SK-N-SH treated with all-trans-retinoic acid at 6 μM for 48 hours (cell line): ENCODE measurements around the gene DOLPP1.

Source experiments
- ATAC-seq: fragments of 200-7000 bp; cut with Tn5 transposase; 3 replicates; pipeline ENCODE4 v1.9.1; 2020; ENCODE audit warnings: mild to moderate bottlenecking, moderate library complexity
- ARNTL ChIP-seq: fragments of 450-650 bp; formaldehyde crosslinking; IDR thresholded peaks from 2 replicates; pipeline ENCODE4 v1.5.0; 2020; ENCODE audit warnings: low read depth, mild to moderate bottlenecking, moderate library complexity, borderline replicate concordance
- BACH2 ChIP-seq: fragments of 250-450 bp; sonication (Bioruptor Pico); IDR thresholded peaks from 2 replicates; pipeline ENCODE4 v1.9.0; 2021; ENCODE audit warnings: mild to moderate bottlenecking, borderline replicate concordance
- CREB5 ChIP-seq: fragments of 250-450 bp; sonication (Bioruptor Pico); IDR thresholded peaks from 2 replicates; pipeline ENCODE4 v1.5.1; 2020; ENCODE audit warnings: low read depth, mild to moderate bottlenecking, moderate library complexity
- CSDC2 ChIP-seq: fragments of 250-450 bp; sonication (Bioruptor Pico); IDR thresholded peaks from 2 replicates; pipeline ENCODE4 v1.5.0; 2020; ENCODE audit warnings: mild to moderate bottlenecking, moderate library complexity
- CSRNP3 ChIP-seq: fragments of 250-450 bp; sonication (Bioruptor Pico); IDR thresholded peaks from 2 replicates; pipeline ENCODE4 v1.5.1; 2021; ENCODE audit warnings: mild to moderate bottlenecking, moderate library complexity
- ESRRG ChIP-seq: fragments of 250-450 bp; sonication (Bioruptor Pico); IDR thresholded peaks from 2 replicates; pipeline ENCODE4 v1.6.1; 2021; ENCODE audit warnings: mild to moderate bottlenecking
- GLIS3 ChIP-seq: fragments of 250-450 bp; sonication (Bioruptor Pico); IDR thresholded peaks from 2 replicates; pipeline ENCODE4 v1.5.0; 2020; ENCODE audit warnings: mild to moderate bottlenecking, moderate library complexity
- ISL1 ChIP-seq: fragments of 250-450 bp; sonication (Bioruptor Pico); IDR thresholded peaks from 2 replicates; pipeline ENCODE4 v2.1.2; 2022; ENCODE audit warnings: mild to moderate bottlenecking, moderate library complexity
- OSR1 ChIP-seq: fragments of 250-450 bp; sonication (Bioruptor Pico); IDR thresholded peaks from 2 replicates; pipeline ENCODE4 v1.8.0; 2022; ENCODE audit warnings: moderate library complexity, mild to moderate bottlenecking, inconsistent platforms
- PATZ1 ChIP-seq: fragments of 250-450 bp; sonication (Bioruptor Pico); IDR thresholded peaks from 2 replicates; pipeline ENCODE4 v1.8.0; 2020; ENCODE audit warnings: mild to moderate bottlenecking, moderate library complexity, borderline replicate concordance
- POU6F1 ChIP-seq: fragments of 250-450 bp; sonication (Bioruptor Pico); IDR thresholded peaks from 2 replicates; pipeline ENCODE4 v1.8.0; 2021; ENCODE audit warnings: low read depth, mild to moderate bottlenecking, moderate library complexity, borderline replicate concordance
- PPARA ChIP-seq: fragments of 250-450 bp; sonication (Bioruptor Pico); IDR thresholded peaks from 2 replicates; pipeline ENCODE4 v1.5.0; 2020; ENCODE audit warnings: mild to moderate bottlenecking, borderline replicate concordance
- RARB ChIP-seq: fragments of 250-450 bp; sonication (Bioruptor Pico); IDR thresholded peaks from 2 replicates; pipeline ENCODE4 v1.8.0; 2021; ENCODE audit warnings: mild to moderate bottlenecking, moderate library complexity
- SNAI2 ChIP-seq: fragments of 250-450 bp; sonication (Bioruptor Pico); IDR thresholded peaks from 2 replicates; pipeline ENCODE4 v1.5.0; 2020; ENCODE audit warnings: mild to moderate bottlenecking, moderate library complexity
- TCF4 ChIP-seq: fragments of 250-450 bp; sonication (Bioruptor Pico); IDR thresholded peaks from 2 replicates; pipeline ENCODE4 v1.8.0; 2021; ENCODE audit warnings: mild to moderate bottlenecking, moderate library complexity, borderline replicate concordance
- TOX ChIP-seq: fragments of 250-450 bp; sonication (Bioruptor Pico); IDR thresholded peaks from 2 replicates; pipeline ENCODE4 v1.8.0; 2021; ENCODE audit warnings: mild to moderate bottlenecking, moderate library complexity, borderline replicate concordance
- TSHZ2 ChIP-seq: fragments of 250-450 bp; sonication (Bioruptor Pico); IDR thresholded peaks from 2 replicates; pipeline ENCODE4 v1.5.0; 2020; ENCODE audit warnings: mild to moderate bottlenecking, moderate library complexity
- ZFP3 ChIP-seq: fragments of 250-450 bp; sonication (Bioruptor Pico); IDR thresholded peaks from 2 replicates; pipeline ENCODE4 v1.5.0; 2020; ENCODE audit warnings: mild to moderate bottlenecking, moderate library complexity
- ZNF565 ChIP-seq: fragments of 450-650 bp; formaldehyde crosslinking; conservative IDR thresholded peaks from 2 replicates; pipeline ENCODE4 v1.5.0; 2020; ENCODE audit warnings: low read depth, mild to moderate bottlenecking, moderate library complexity
- ZNF70 ChIP-seq: fragments of 450-650 bp; formaldehyde crosslinking; IDR thresholded peaks from 2 replicates; pipeline ENCODE4 v1.5.0; 2020; ENCODE audit warnings: mild to moderate bottlenecking, moderate library complexity
- ZNF8 ChIP-seq: fragments of 450-650 bp; formaldehyde crosslinking; IDR thresholded peaks from 2 replicates; pipeline ENCODE4 v1.5.0; 2020; ENCODE audit warnings: mild to moderate bottlenecking, moderate library complexity

Gene DOLPP1

GRCh38 chr9:129102791-129103594 lies 22.1 kb downstream of the DOLPP1 start:
- TF ChIP-seq OSR1 (CRISPR knock-in tag) (no peak), TCF4 (CRISPR knock-in tag) (no peak), CREB5 (CRISPR knock-in tag) (no peak), ZNF70 (CRISPR knock-in tag) (no peak), ZNF565 (CRISPR knock-in tag) (no peak), TOX (CRISPR knock-in tag) (no peak), ESRRG (CRISPR knock-in tag) (no peak), CSRNP3 (CRISPR knock-in tag) (no peak), TSHZ2 (CRISPR knock-in tag) (no peak), BACH2 (CRISPR knock-in tag) (no peak), PATZ1 (no peak), SNAI2 (no peak), POU6F1 (CRISPR knock-in tag) (no peak), ZFP3 (CRISPR knock-in tag) (no peak)
- ATAC-seq = peak; percentile 94

GRCh38 chr9:129103595-129103965 lies 22.7 kb downstream of the DOLPP1 start:
- no peak; the same call in 2 of the 3 replicates for ATAC-seq
- TF ChIP-seq BACH2 (CRISPR knock-in tag) (no peak), CSRNP3 (CRISPR knock-in tag) (no peak), GLIS3 (no peak), ISL1 (CRISPR knock-in tag) (no peak), OSR1 (CRISPR knock-in tag) (no peak), PATZ1 (no peak), TCF4 (CRISPR knock-in tag) (no peak), ESRRG (CRISPR knock-in tag) (no peak), PPARA (no peak), ARNTL (CRISPR knock-in tag) (no peak), ZNF8 (CRISPR knock-in tag) (no peak), CREB5 (CRISPR knock-in tag) (no peak), CSDC2 (no peak), RARB (no peak), POU6F1 (CRISPR knock-in tag) (no peak)
- TF ChIP-seq, all 23 proteins: peak for 0
